Lung microvascular endothelial cell (primary cell): ENCODE data around the gene GLT6D1. TPM values are rescaled to one million over a fixed set of nuclear protein-coding genes. Genes with fewer than 3 reads are reported as not detected.
"Not testable (repeated sequence)": the region's sequence is repeated elsewhere in the genome, so short reads cannot be mapped to it uniquely, and the experiment has no call there.

Experiments
- DNase-seq, 2 donors: peaks; one replicate each; pipeline versions ENCODE4 v3.0.0 to v3.0.0-alpha.2; 2010; ENCODE audit warnings: low read depth in 2 of 2
- total RNA-seq: library from RNA; depleted of rRNA; stranded (reverse); fragments of >200 nt; gene quantifications from 2 replicates; pipeline ENCODE4 v1.2.1, GENCODE V29; 2014

Gene GLT6D1
- not detected in 2 replicates for total RNA-seq

DNA sequence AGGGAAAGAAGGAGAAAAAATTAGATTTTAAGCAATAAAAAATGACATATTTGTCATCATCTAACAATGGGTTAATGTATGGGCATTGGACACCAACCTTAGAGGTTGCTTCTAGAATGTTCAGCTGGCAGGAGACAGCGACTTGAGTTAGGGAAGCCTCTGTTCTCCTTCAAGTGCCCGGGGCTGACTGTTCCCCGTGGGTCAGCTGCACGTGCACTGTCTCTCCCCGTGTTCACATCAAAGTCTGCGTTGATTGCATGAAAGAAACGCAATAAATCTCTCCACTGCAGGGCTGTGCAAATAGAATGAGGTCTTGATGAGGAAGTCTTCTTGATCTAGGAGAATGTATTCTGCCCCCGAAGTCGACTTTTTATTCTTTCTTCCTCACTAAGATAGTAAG is at the start of gene GLT6D1:
GLT6D1 (minus strand) TSS at position 345 of the 400 bp plus-strand sequence. CDS start 353 bp downstream, outside the sequence.
- no peak for DNase-seq

DNA sequence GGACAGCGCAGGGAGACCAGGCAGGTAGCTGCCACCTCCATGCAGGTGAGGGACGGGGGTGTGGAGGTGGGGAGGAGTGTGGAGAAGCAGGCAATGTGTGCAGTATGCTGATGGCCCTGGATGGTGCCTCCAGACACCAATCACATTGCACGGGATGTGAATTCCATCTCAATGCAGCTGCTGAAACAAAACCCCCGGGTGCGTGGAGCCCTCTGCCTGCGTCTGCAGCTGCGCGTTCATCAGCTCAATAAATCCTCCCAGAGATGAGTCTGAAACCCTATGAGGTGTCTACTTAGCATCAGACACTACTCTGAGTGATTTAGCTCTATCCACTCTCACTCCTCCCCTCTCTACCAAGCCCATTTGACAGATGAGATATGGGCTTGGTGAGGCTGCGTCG is 49.7 kb upstream of the GLT6D1 start:
- DNase-seq, result no peak

GRCh38 chr9:135687216-135687615 is 47.9 kb upstream of the GLT6D1 start:
- DNase-seq, result no peak

DNA sequence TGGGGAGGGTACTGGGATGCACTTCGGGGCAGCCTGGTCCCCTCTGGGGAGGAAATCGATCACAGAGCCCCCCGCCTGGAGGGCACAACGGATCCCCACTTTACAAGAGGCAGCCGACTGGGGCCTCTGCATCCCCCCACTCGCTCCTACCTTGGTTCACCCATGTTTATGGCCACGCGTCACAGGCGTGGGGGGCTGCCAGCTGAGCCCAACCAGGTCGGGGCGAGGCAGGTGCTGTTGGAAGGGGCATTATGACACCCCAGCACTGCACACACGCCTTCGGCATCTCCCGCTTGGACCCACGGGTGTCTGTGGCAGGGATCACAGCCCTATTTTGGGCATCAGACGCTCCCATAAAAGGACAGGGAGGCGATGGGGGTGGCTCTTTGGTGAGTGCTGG is 45.4 kb upstream of the GLT6D1 start:
- DNase-seq, result no peak

DNA sequence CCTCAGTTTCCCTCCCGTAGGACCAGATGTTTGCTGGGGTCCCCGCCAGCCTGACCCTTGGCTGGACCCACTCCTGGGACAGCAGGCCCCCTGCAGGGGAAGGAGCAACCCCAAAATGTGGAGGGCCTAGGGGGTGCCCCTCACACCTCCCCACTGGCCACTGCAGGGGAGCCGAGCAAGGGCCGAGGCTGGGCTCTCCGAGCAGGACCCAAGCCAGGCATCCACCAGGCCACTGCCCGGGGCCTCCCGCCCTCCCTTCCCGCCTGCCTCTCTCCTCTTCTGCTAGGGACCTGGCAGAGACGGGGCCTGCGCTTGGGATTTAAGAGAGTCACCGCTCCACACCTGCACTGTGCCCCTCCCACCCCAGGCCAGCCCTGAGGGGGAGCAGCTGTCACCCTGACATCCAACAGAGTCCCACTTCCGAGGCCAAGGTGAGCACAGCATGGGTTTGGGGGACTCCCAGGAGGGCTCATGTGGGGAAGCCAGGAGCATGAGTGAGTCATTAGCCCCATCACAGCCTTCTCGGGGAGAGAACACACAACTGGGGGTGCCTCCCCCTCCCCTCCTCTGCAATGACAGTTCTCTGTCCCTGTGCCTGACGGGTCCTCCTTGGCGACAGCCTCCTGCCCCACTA is 44.2 kb upstream of the GLT6D1 start:
- DNase-seq, result no peak

DNA sequence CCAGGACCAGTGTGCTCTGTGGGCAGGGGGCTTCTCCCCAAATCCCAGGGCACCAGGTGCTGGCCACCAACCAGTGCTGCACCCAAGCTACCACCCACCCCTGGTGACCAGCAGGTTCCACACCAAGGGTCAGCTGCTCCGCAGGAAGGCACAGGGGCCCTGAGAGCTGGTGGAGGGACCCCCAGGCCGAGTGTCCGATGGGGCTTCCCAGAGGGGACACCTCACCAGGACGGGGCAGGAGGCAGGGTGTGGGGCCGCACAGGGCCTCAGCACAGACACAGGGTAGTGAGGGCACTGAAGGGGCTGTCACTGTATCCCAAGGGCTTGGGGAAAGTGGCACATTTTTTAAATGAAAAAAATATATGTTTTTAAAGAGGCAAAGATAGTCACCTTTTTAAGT is 41.8 kb upstream of the GLT6D1 start:
- DNase-seq, result no peak

DNA sequence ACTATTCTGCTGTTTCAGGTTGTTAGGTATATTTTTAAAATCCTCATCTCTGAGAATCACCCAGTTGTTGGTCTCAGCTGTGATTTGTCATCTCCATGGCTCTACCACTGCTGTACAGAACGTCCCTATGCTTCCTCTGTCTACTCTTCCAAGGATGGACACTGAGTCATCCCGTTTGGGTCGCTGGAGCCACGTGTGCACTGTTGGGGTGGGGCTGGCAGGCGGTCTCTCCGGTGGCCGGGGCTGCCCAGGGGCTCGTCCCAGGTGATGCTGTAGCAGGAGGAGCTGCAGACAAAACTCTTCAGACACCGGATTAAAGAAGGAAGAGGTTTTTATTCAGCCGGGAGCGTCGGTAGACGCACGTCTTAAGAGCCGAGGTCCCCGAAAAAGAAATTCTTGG is 40.7 kb upstream of the GLT6D1 start:
- DNase-seq, result no peak

DNA sequence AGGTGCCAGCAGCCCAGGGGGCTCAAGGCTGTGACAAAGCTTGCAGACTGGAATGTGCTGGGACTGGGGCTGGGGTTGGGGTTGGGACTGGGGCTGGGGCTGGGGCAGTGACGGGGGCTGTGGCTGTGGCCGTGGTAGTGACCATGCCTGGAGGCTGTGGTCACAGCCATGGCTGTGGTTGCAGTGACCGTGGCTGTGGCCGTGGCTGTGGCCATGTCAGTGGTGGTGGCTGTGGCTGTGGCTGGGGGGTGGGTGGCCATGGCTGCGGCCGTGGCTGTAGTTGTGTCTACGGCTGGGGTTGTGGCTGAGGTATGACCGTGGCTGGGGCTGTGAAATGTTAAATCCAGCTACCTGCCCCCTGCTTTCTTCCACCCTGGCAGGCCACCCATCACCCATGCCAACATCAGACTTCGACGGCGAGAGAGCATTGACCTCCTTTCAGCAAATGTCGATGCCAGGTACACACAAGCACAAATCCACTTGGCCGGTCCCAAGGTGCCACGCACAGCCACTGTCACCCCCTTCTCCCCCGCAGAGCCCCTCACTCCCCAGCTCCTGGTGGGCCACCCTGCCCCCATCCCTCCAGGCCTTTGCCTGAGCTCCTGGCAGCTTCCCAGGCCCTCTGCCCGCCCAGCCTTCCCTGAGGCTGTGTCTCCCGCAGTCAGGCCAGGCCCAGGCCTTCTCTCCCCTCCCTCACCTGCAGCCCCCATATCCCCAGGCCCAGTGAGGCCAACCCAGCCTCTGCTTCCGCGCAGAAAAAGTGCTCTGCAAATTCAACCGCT is 39.1 kb upstream of the GLT6D1 start:
- no peak for DNase-seq

DNA sequence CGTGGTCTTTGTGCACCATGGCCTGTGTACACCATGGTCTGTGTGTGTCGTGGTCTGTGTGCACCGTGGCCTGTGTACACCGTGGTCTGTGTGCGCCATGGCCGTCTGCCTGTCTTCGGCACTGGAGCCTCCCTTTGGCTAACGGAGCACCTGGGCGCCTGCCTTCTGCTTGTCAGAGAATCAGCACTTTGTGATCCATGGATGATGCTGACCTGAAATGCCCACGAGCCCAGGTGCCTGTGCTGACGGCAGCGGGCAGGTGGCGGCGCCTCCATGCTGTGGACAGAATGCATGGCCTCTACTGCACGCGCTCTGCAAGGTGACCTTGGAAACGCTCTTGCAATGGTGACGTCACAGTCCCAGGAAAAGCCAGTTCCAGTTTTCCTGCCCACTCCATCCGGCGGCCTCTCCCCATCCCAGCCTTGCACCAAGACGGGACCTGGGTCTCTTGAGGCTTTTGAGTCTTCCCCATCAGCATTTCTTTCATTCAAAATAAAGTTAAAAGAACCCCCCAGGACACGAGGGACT is 38.4 kb upstream of the GLT6D1 start:
- DNase-seq, result no peak

- DNase-seq, result no peak
Observed at GRCh38 chr9:135676891-135677290, 37.6 kb upstream of the GLT6D1 start.

- no peak for DNase-seq
Observed at GRCh38 chr9:135674977-135675376, 35.6 kb upstream of the GLT6D1 start.

- DNase-seq, result no peak
Observed at GRCh38 chr9:135673941-135674340, 34.6 kb upstream of the GLT6D1 start.

DNA sequence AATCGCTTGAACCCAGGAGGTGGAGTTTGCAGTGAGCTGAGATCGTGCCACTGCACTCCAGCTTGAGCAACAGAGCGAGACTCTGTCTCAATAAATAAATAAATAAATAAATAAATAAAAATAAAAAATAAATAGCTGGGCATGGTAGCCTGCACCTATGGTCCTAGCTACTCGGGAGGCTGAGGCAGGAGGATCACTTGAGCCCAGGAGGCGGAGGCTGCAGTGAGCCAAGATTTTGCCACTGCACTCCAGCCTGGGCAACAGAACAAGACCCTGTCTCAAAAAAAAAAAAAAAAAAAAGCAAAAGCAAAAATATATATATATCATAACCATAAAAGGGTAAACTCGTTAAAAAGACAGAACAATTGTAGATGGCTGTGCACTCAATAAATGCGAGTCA is 33.4 kb upstream of the GLT6D1 start:
- not testable (repeated sequence) for DNase-seq

GRCh38 chr9:135671591-135672041 is 32.3 kb upstream of the GLT6D1 start:
- DNase-seq, result no peak

GRCh38 chr9:135670721-135671590 is 31.6 kb upstream of the GLT6D1 start:
- DNase-seq, result no peak

GRCh38 chr9:135669616-135670285 is 30.4 kb upstream of the GLT6D1 start:
- no peak for DNase-seq

DNA sequence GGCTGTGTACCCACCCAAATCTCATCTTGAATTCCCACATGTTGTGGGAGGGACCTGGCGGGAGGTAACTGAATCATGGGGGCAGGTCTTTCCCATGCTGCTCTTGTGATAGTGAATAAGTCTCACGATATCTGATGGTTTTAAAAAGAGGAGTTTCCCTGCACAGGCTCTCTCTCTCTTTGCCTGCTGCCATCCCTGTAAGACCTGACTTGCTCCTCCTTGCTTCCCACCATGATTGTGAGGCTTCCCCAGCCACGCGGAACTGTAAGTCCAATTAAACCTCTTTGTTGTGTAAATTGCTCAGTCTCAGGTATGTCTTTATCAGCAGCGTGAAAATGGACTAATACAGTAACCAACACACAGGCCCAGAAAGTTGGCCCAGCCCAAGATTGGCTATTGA is 29.7 kb upstream of the GLT6D1 start:
- DNase-seq, result not testable (repeated sequence)

GRCh38 chr9:135667463-135668001 is 28.2 kb upstream of the GLT6D1 start:
- DNase-seq, result no peak

GRCh38 chr9:135666534-135667462 is 27.5 kb upstream of the GLT6D1 start:
- DNase-seq, result no peak

DNA sequence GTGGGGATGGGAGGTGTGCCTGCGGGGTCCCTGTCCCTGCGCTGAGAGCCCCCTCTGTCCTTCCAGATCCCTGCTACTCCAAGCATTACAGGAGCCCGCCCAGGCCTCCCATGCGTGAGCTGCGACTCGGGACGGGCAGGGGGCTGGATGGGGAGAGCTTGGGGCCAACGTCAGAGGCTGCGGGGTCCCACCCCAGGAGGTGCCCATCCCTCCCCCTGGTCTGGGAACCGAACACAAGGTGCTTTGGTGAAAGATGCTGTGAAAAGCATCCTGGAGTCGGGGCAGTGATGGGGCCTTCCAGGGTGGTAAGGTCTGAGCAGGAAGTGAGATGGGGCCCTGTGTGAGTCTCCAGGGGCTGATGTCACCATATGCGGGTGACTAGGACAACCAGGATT is 26.5 kb upstream of the GLT6D1 start:
- no peak for DNase-seq
